ENCODE measurements around the gene CDH23.

DNA sequence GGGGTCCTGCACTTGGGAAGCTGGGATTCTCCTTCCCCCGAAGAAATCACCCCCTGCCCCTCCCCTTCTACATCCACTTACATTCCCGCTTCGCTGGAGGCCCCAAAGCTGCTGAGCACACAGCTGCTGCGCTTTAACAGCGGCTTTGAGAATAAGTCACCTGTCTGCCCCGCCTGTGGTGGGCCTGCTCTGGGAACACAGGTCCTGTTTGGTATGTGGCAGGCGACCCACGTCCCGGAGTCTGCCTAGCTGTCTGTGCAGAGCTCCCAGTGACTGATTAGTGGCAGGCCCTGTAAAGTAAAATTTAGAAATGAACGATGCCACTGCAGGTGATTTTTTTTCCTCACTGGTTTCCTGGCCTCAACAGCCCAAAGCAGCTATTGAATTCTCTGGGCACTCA, 47.0 kb downstream of the CDH23 start:
- TF ChIP-seq, protein P1, sequence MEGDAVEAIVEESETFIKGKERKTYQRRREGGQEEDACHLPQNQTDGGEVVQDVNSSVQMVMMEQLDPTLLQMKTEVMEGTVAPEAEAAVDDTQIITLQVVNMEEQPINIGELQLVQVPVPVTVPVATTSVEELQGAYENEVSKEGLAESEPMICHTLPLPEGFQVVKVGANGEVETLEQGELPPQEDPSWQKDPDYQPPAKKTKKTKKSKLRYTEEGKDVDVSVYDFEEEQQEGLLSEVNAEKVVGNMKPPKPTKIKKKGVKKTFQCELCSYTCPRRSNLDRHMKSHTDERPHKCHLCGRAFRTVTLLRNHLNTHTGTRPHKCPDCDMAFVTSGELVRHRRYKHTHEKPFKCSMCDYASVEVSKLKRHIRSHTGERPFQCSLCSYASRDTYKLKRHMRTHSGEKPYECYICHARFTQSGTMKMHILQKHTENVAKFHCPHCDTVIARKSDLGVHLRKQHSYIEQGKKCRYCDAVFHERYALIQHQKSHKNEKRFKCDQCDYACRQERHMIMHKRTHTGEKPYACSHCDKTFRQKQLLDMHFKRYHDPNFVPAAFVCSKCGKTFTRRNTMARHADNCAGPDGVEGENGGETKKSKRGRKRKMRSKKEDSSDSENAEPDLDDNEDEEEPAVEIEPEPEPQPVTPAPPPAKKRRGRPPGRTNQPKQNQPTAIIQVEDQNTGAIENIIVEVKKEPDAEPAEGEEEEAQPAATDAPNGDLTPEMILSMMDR (conservative IDR thresholded peaks at IDR 0.05 in 1 of 2, IDR thresholded peaks at IDR 0.05 in 1 of 2; ENCODE audit: low read depth in 1 of 2, low read length in 2 of 2) = no peak
- no peak for TF ChIP-seq EZH2 (IDR thresholded peaks at IDR 0.05; ENCODE audit: low read length, missing control alignments)

All from fibroblast of lung (primary cell).